ENCODE results near the gene MADCAM1.

The MADCAM1 gene

GRCh38 chr19:532561-533363, 36.5 kb downstream of the MADCAM1 start:
- peak; percentile 82 for DNase-seq

GRCh38 chr19:533364-534058, 37.2 kb downstream of the MADCAM1 start:
- DNase-seq, result peak; percentile 34

GRCh38 chr19:534088-534487, 37.8 kb downstream of the MADCAM1 start:
- DNase-seq, result peak; percentile 24

- DNase-seq, result peak; percentile 26
Observed at GRCh38 chr19:535017-535835, 38.9 kb downstream of the MADCAM1 start.

- peak; percentile 19 for DNase-seq
Observed at GRCh38 chr19:536031-536880, 40.0 kb downstream of the MADCAM1 start.

GRCh38 chr19:536881-537404, 40.7 kb downstream of the MADCAM1 start:
- DNase-seq, result no peak

- no peak for DNase-seq
Observed at GRCh38 chr19:538641-539428, 42.5 kb downstream of the MADCAM1 start.

GRCh38 chr19:539429-540030, 43.2 kb downstream of the MADCAM1 start:
- DNase-seq, result no peak

GRCh38 chr19:540867-541637, 44.8 kb downstream of the MADCAM1 start:
- no peak for DNase-seq

- DNase-seq, result no peak
Observed at GRCh38 chr19:541699-542098, 45.4 kb downstream of the MADCAM1 start.

- no peak for DNase-seq
Observed at GRCh38 chr19:542173-542866, 46.0 kb downstream of the MADCAM1 start.

- no peak for DNase-seq
Observed at GRCh38 chr19:543910-544608, 47.8 kb downstream of the MADCAM1 start, which contains the start of gene GZMM. TSS of gene GZMM (plus strand) at chr19:544053. CDS start at chr19:544072, 19 bp downstream.

GRCh38 chr19:547117-547516, 50.8 kb downstream of the MADCAM1 start:
- DNase-seq, result no peak

- DNase-seq, result no peak
Observed at GRCh38 chr19:547836-548720, 51.8 kb downstream of the MADCAM1 start.

GRCh38 chr19:548886-549830, 52.9 kb downstream of the MADCAM1 start:
- no peak for DNase-seq

- DNase-seq, result no peak
Observed at GRCh38 chr19:554817-555216, 58.5 kb downstream of the MADCAM1 start.
